Common myeloid progenitor, CD34-positive (primary cell): Measurements from ENCODE around the gene GAR1. TPM values are rescaled to one million over a fixed set of nuclear protein-coding genes. Genes with fewer than 3 reads are reported as not detected.
A peak's percentile ranks its signal among the peaks of the same experiment; 100 is the strongest.
"Not testable (repeated sequence)": the region's sequence is repeated elsewhere in the genome, so short reads cannot be mapped to it uniquely, and the experiment has no call there.

Source experiments
- CTCF ChIA-PET: fragments of 350-600 bp; sonication (Branson Sonifier 250); formaldehyde crosslinking; loops from one replicate; lab custom pipeline; 2021; ENCODE audit warnings: antibody characterized with exemption; lab: Charles Lee
- POLR2A ChIA-PET: fragments of 350-600 bp; sonication (Branson Sonifier 250); formaldehyde crosslinking; loops from one replicate; lab custom pipeline; 2021; ENCODE audit warnings: antibody characterized with exemption; lab: Charles Lee
- DNase-seq, 3 donors: peaks; one replicate each; pipeline versions ENCODE4 v3.0.0 to v3.0.0-alpha.2; 2013
- H3K27ac ChIP-seq, 2 experiments: 1 replicate in 1 of 2; 2 replicates in 1 of 2; pipeline ENCODE4 v1.7.0; 2013; ENCODE audit warnings: inconsistent platforms in 2 of 2, low read length in 2 of 2, mild to moderate bottlenecking in 2 of 2, low read depth in 1 of 2, moderate library complexity in 1 of 2; ENCODE audit not compliant: severe bottlenecking in 2 of 2, insufficient read depth in 1 of 2, poor library complexity in 1 of 2
- H3K27me3 ChIP-seq, 5 experiments: replicated peaks in 2 of 5; 1 replicate in 3 of 5; 2 replicates in 2 of 5; pipeline versions ENCODE4 v1.6.1 to v1.7.0; 2013; ENCODE audit warnings: low read length in 4 of 5, mild to moderate bottlenecking in 2 of 5, moderate library complexity in 2 of 5, inconsistent platforms in 1 of 5; ENCODE audit not compliant: insufficient read depth in 5 of 5, control insufficient read depth in 4 of 5
- H3K36me3 ChIP-seq, 4 experiments: 1 replicate in 2 of 4; 2 replicates in 2 of 4; pipeline versions ENCODE4 v1.6.1 to v1.7.0; 2013; ENCODE audit warnings: low read length in 3 of 4, control low read depth in 1 of 4, mild to moderate bottlenecking in 1 of 4; ENCODE audit not compliant: control insufficient read depth in 4 of 4, insufficient read depth in 4 of 4
- H3K4me1 ChIP-seq, 4 experiments: 1 replicate in 3 of 4; 2 replicates in 1 of 4; pipeline versions ENCODE4 v1.6.1 to v1.7.1; 2013; ENCODE audit warnings: low read length in 3 of 4, mild to moderate bottlenecking in 3 of 4, control low read depth in 1 of 4, inconsistent platforms in 1 of 4, moderate library complexity in 1 of 4; ENCODE audit not compliant: control insufficient read depth in 4 of 4, insufficient read depth in 4 of 4; ENCODE audit errors: control extremely low read depth in 1 of 4
- H3K4me3 ChIP-seq, 7 experiments: 1 replicate in 4 of 7; 2 replicates in 3 of 7; pipeline versions ENCODE4 v1.5.1 to v1.7.0; 2013; ENCODE audit warnings: mild to moderate bottlenecking in 7 of 7, low read length in 6 of 7, moderate library complexity in 6 of 7, inconsistent platforms in 2 of 7, low read depth in 2 of 7, control low read depth in 1 of 7; ENCODE audit not compliant: insufficient read depth in 4 of 7, control insufficient read depth in 1 of 7; ENCODE audit errors: extremely low read depth in 1 of 7
- H3K9me3 ChIP-seq, 5 experiments: 1 replicate in 4 of 5; 2 replicates in 1 of 5; pipeline versions ENCODE4 v1.6.1 to v1.7.1; 2013; ENCODE audit warnings: low read length in 4 of 5, mild to moderate bottlenecking in 2 of 5, inconsistent platforms in 1 of 5, low read depth in 1 of 5, moderate library complexity in 1 of 5; ENCODE audit not compliant: control insufficient read depth in 4 of 5, insufficient read depth in 2 of 5; ENCODE audit errors: control extremely low read depth in 1 of 5
- WGBS: methylation state at CpG from one replicate; pipeline ENCODE4 v1.1.5; 2013; ENCODE audit not compliant: insufficient coverage; 5-methylcytosine and 5-hydroxymethylcytosine counted together
- polyA plus RNA-seq: library from polyadenylated mRNA; unstranded; fragments of 120-200 nt; gene quantifications from one replicate; pipeline ENCODE4 v1.2.1, GENCODE V29; 2013

GAR1 gene
- polyA plus RNA-seq, result 41.4 TPM

- peak within 1 kb of the TSS; percentile 97 to 99 for H3K27ac ChIP-seq
- DNase-seq, result peak; percentile 96 to 98 (median 97)
- POLR2A ChIA-PET, result interaction anchor here (0.6 to 1.0 kb wide), 2 partner anchors 85 to 132 kb away, joined by 3 to 4 read pairs; partner anchors contain the start of gene PLA2G12A
- H3K27me3 ChIP-seq, result no peaks in the 10 kb centered on the region
- H3K4me3 ChIP-seq, result peak within 1 kb of the TSS; percentile 63 to 97 (median 91)
- CTCF ChIA-PET, result interaction anchor here (0.6 to 3.2 kb wide), 7 partner anchors 10 to 397 kb away, joined by 3 to 13 read pairs (median 4); partner anchors contain the start of genes CASP6 and RRH
- no peaks in the 10 kb centered on the region for H3K9me3 ChIP-seq
- WGBS, result 0% methylated on average over 42 of the region's 53 CpGs
- H3K36me3 ChIP-seq, result peaks cover 0 to 22% (median 16%) of the 10 kb centered on the region in 4 experiments
- H3K4me1 ChIP-seq, result peaks cover 9 to 30% (median 14%) of the 10 kb centered on the region in 4 experiments
Measured at GRCh38 chr4:109815151-109816081, at the start of gene GAR1. Gene GAR1, plus strand, starts transcription at chr4:109815762. Its CDS starts 403 bp downstream, at chr4:109816165.

GRCh38 chr4:109782092-109782491 is 33.5 kb upstream of the GAR1 start:
- H3K27ac ChIP-seq, H3K27me3 ChIP-seq, POLR2A ChIA-PET, H3K4me3 ChIP-seq, H3K4me1 ChIP-seq, H3K36me3 ChIP-seq, DNase-seq, H3K9me3 ChIP-seq: not testable (repeated sequence)
- CTCF ChIA-PET, result interaction anchor here (0.6 kb wide), 1 partner anchor 401 kb away, joined by 3 read pairs; no protein-coding TSS in a partner anchor
- no CpG with 5 or more reads among the region's 2 CpGs for WGBS

- Histone ChIP-seq H3K27ac (no peak overlapping the region), H3K36me3 (no peaks in the 10 kb centered on the region), H3K27me3 (no peaks in the 10 kb centered on the region), H3K4me1 (no peaks in the 10 kb centered on the region), H3K9me3 (peaks cover 0 to 3% (median 0%) of the 10 kb centered on the region in 5 experiments), H3K4me3 (no peak overlapping the region)
- no peak for DNase-seq
- ChIA-PET CTCF (no interaction called here), POLR2A (no interaction called here)
- WGBS, result no CpG with 5 or more reads among the region's 1 CpG
Measured at GRCh38 chr4:109786846-109787245, 28.7 kb upstream of the GAR1 start.

GRCh38 chr4:109787807-109788206 is 27.8 kb upstream of the GAR1 start:
- H3K27ac ChIP-seq, result no peak overlapping the region
- no CpG with 5 or more reads among the region's 1 CpG for WGBS
- no peaks in the 10 kb centered on the region for H3K27me3 ChIP-seq
- no peaks in the 10 kb centered on the region for H3K4me1 ChIP-seq
- no peak overlapping the region for H3K4me3 ChIP-seq
- H3K9me3 ChIP-seq, result peaks cover 0 to 3% (median under 1%) of the 10 kb centered on the region in 5 experiments
- ChIA-PET CTCF (no interaction called here), POLR2A (no interaction called here)
- no peak for DNase-seq
- no peaks in the 10 kb centered on the region for H3K36me3 ChIP-seq

- H3K4me3 ChIP-seq, result no peak overlapping the region
- peaks cover 0 to 6% (median 0%) of the 10 kb centered on the region in 4 experiments for H3K36me3 ChIP-seq
- ChIA-PET POLR2A (no interaction called here), CTCF (interaction anchor here (0.6 to 1.3 kb wide), 4 partner anchors 9 to 93 kb away, joined by 3 to 4 read pairs (median 4); no protein-coding TSS in a partner anchor)
- DNase-seq, result no peak
- no CpG with 5 or more reads among the region's 6 CpGs for WGBS
- no peaks in the 10 kb centered on the region for H3K4me1 ChIP-seq
- no peaks in the 10 kb centered on the region for H3K27me3 ChIP-seq
- H3K27ac ChIP-seq, result no peak overlapping the region
- peaks cover 0 to 32% (median 6%) of the 10 kb centered on the region in 5 experiments for H3K9me3 ChIP-seq
Measured at GRCh38 chr4:109795059-109795458, 20.5 kb upstream of the GAR1 start.

DNA sequence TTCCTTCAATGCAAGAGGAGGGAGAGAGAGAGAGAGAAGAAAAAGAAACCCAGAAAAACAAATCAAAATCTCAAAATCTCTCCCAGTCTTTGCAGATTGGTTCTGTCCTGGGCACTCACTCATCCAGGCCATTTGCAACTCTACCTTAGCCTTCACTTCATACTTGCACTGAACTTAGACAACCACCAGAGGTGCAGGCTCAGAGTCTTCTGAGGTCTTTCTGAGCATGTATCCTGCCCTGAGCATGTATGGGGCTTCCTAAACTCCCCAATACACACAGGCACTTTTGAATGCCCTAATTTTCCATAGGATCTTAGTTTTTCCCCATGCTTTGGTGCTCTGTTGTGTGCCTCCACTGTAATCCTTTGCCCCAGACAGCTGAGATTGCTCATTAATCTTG is 16.7 kb upstream of the GAR1 start:
- Histone ChIP-seq H3K4me3 (no peak overlapping the region), H3K9me3 (peaks cover 0 to 25% (median 6%) of the 10 kb centered on the region in 5 experiments), H3K27me3 (no peaks in the 10 kb centered on the region), H3K36me3 (peaks cover 0 to 3% (median 0%) of the 10 kb centered on the region in 4 experiments), H3K4me1 (peaks cover 0 to 18% (median 5%) of the 10 kb centered on the region in 4 experiments), H3K27ac (no peak overlapping the region)
- ChIA-PET CTCF (no interaction called here), POLR2A (no interaction called here)
- no peak for DNase-seq
